Panc1 (cell line): ENCODE data around the gene AHDC1. TPM values are rescaled to one million over a fixed set of nuclear protein-coding genes. Genes with fewer than 3 reads are reported as not detected.

Experiments used
- ATAC-seq: fragments of 200-7000 bp; cut with Tn5 transposase; 2 replicates; pipeline ENCODE4 v1.9.1; 2020; ENCODE audit warnings: mild to moderate bottlenecking, moderate library complexity
- BruUV-seq: library from RNA; stranded (reverse); fragments of 400-500 nt; replicated peaks from 2 replicates; lab custom pipeline; 2021; lab: Mats Ljungman, UMichigan
- CTCF ChIA-PET: fragments of 300-600 bp; sonication (Branson Sonifier 250); formaldehyde crosslinking; loops from one replicate; lab custom pipeline; 2022; ENCODE audit warnings: antibody characterized with exemption; lab: Charles Lee
- POLR2A ChIA-PET: fragments of 300-600 bp; sonication (Branson Sonifier 250); formaldehyde crosslinking; loops from one replicate; lab custom pipeline; 2022; ENCODE audit warnings: antibody characterized with exemption; lab: Charles Lee
- DNase-seq: peaks from one replicate; pipeline ENCODE4 v3.0.0-alpha.2; 2010; ENCODE audit warnings: low read depth, low spot score
- H3K27ac ChIP-seq: 2 replicates; pipeline ENCODE4 v1.5.1; 2011; ENCODE audit warnings: mild to moderate bottlenecking, low read length, inconsistent platforms
- H3K27me3 ChIP-seq: fragments of 200-500 bp; sonication (Bioruptor generic); 2 replicates; pipeline ENCODE4 v1.6.0; 2014; ENCODE audit warnings: low read length, inconsistent platforms; ENCODE audit not compliant: control insufficient read depth, insufficient read depth
- H3K36me3 ChIP-seq: fragments of 200-500 bp; sonication (Bioruptor generic); 2 replicates; pipeline ENCODE4 v1.5.1; 2014; ENCODE audit warnings: inconsistent platforms, mild to moderate bottlenecking, low read length, moderate library complexity; ENCODE audit not compliant: control insufficient read depth, insufficient read depth
- H3K4me1 ChIP-seq: 2 replicates; pipeline ENCODE4 v1.5.1; 2011; ENCODE audit warnings: inconsistent platforms, mild to moderate bottlenecking, low read length, moderate library complexity; ENCODE audit not compliant: control insufficient read depth, insufficient read depth
- H3K4me3 ChIP-seq, 2 experiments: 2 replicates each; pipeline ENCODE4 v1.5.1; 2011 to 2012; ENCODE audit warnings: low read depth in 2 of 2, low read length in 2 of 2, mild to moderate bottlenecking in 2 of 2, inconsistent platforms in 1 of 2, moderate library complexity in 1 of 2
- H3K9me3 ChIP-seq: fragments of 200-500 bp; sonication (Bioruptor generic); 2 replicates; pipeline ENCODE4 v1.5.1; 2014; ENCODE audit warnings: low read depth, mild to moderate bottlenecking, inconsistent platforms, low read length, moderate library complexity; ENCODE audit not compliant: control insufficient read depth, insufficient read depth
- CTCF ChIP-seq: fragments of 450-650 bp; IDR thresholded peaks from 2 replicates; pipeline ENCODE4 v1.5.1; 2017; ENCODE audit warnings: mild to moderate bottlenecking
- POLR2AphosphoS5 ChIP-seq: IDR thresholded peaks from 2 replicates; pipeline ENCODE4 v1.6.1; 2012; ENCODE audit warnings: mild to moderate bottlenecking, low read depth, low read length, moderate library complexity
- REST ChIP-seq, 2 experiments: IDR thresholded peaks; 2 replicates each; pipeline ENCODE4 v1.6.1; 2011 to 2012; ENCODE audit warnings: low read depth in 2 of 2, control low read depth in 1 of 2, low read length in 1 of 2, mild to moderate bottlenecking in 1 of 2, moderate library complexity in 1 of 2; ENCODE audit not compliant: insufficient read depth in 1 of 2
- SIN3A ChIP-seq: IDR thresholded peaks from 2 replicates; pipeline ENCODE4 v1.6.1; 2012; ENCODE audit warnings: low read depth, mild to moderate bottlenecking, low read length, moderate library complexity, borderline replicate concordance; ENCODE audit not compliant: insufficient read depth
- TCF7L2 ChIP-seq: IDR thresholded peaks from 2 replicates; pipeline ENCODE4 v1.6.1; 2011; ENCODE audit warnings: mild to moderate bottlenecking, low read depth, low read length, inconsistent platforms
- in situ Hi-C: cut with HindIII; loops from 2 replicates; pipeline ENCODE4 v1.10.0; 2016; ENCODE audit warnings: low sequenced_read_pairs, low pct_unique_long_range_greater_than_20kb
- intact Hi-C: fragments of 100-400 bp; cut with micrococcal nuclease; formaldehyde crosslinking; loops from one replicate; pipeline ENCODE4 v1.10.0; 2022; ENCODE audit not compliant: unreplicated experiment
- total RNA-seq: library from RNA; stranded (reverse); gene quantifications from one replicate; pipeline ENCODE4 v1.2.1, GENCODE V29; 2021; ENCODE audit not compliant: unreplicated experiment

The AHDC1 gene
- total RNA-seq, 1 experiment from 2014 or later = 47.1 TPM

GRCh38 chr1:27581823-27582243, 22.1 kb downstream of the AHDC1 start:
- ChIA-PET POLR2A (interaction anchor here (0.6 kb wide), 1 partner anchor 66 kb away, joined by 5 read pairs; no protein-coding TSS in a partner anchor), CTCF (no interaction called here)
- in situ Hi-C loops = no loop called here
- Histone ChIP-seq H3K4me1 (peaks cover 17% of the 10 kb centered on the region), H3K27me3 (no peaks in the 10 kb centered on the region), H3K36me3 (no peaks in the 10 kb centered on the region), H3K9me3 (no peaks in the 10 kb centered on the region), H3K4me3 (no peak overlapping the region), H3K27ac (no peak overlapping the region; the same call in 1 of the 2 replicates)
- no peak for TF ChIP-seq TCF7L2
- no peak for TF ChIP-seq POLR2AphosphoS5
- TF ChIP-seq REST (IDR thresholded peaks at IDR 0.05; ENCODE audit: insufficient read depth in 1 of 2, low read depth in 2 of 2, low read length in 1 of 2) = no peak
- TF ChIP-seq CTCF = no peak
- no peak for TF ChIP-seq SIN3A
- no TSS peak for BruUV-seq
- intact Hi-C loops = no loop called here
- no peak for ATAC-seq
- no peak for DNase-seq

GRCh38 chr1:27577504-27578188, 26.3 kb downstream of the AHDC1 start:
- Histone ChIP-seq H3K36me3 (no peaks in the 10 kb centered on the region), H3K27me3 (no peaks in the 10 kb centered on the region), H3K9me3 (no peaks in the 10 kb centered on the region), H3K4me3 (no peak overlapping the region), H3K4me1 (peaks cover 42% of the 10 kb centered on the region), H3K27ac (peak overlapping the region; percentile 54)
- BruUV-seq = no TSS peak
- ChIA-PET POLR2A (no interaction called here), CTCF (interaction anchor here (0.6 kb wide), 1 partner anchor 24 kb away, joined by 4 read pairs; no protein-coding TSS in a partner anchor)
- DNase-seq (no peak), ATAC-seq (no peak)
- intact Hi-C loops = no loop called here
- in situ Hi-C loops = no loop called here
- TF ChIP-seq TCF7L2 (no peak), SIN3A (no peak), CTCF (no peak), POLR2AphosphoS5 (no peak), REST (IDR thresholded peaks at IDR 0.05; ENCODE audit: insufficient read depth in 1 of 2, low read depth in 2 of 2, low read length in 1 of 2) (no peak)
